A673 (cell line): Measurements from ENCODE around the gene BBS2.

Experiments
- EZH2 ChIP-seq: fragments of 200-600 bp; sonication (generic); IDR thresholded peaks from 2 replicates; pipeline ENCODE4 v1.6.1; 2017; ENCODE audit warnings: borderline replicate concordance, low read depth, mild to moderate bottlenecking, mixed read lengths, antibody characterized with exemption, low read length; ENCODE audit not compliant: poor library complexity, severe bottlenecking
- TF ChIP-seq, protein P1 (sequence below): fragments of 300-800, 200-600 bp; sonication (generic); conservative IDR thresholded peaks from 2 replicates; pipeline ENCODE4 v1.5.1; 2017; ENCODE audit warnings: low read depth, mild to moderate bottlenecking, antibody characterized with exemption, low read length, moderate library complexity, mixed read lengths

DNA sequence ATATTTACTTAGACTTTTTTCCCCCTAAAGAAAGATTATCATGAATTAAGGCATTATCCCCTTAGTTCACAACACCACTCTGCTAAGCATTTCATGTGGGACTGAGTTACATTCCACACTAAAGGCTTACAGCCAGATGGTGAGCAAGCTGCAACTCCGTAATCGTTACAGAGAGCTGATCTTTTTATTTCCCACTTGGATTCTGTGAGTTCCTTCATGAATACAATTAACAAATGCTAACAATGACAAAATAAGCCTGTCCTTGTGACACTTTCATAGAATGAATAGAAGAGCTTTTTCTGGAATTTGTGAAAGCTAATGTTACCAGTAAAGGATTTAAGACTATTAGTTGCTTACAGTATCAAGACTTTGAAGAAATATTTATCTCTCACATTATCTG is 59.7 kb downstream of the BBS2 start:
- TF ChIP-seq, protein P1, sequence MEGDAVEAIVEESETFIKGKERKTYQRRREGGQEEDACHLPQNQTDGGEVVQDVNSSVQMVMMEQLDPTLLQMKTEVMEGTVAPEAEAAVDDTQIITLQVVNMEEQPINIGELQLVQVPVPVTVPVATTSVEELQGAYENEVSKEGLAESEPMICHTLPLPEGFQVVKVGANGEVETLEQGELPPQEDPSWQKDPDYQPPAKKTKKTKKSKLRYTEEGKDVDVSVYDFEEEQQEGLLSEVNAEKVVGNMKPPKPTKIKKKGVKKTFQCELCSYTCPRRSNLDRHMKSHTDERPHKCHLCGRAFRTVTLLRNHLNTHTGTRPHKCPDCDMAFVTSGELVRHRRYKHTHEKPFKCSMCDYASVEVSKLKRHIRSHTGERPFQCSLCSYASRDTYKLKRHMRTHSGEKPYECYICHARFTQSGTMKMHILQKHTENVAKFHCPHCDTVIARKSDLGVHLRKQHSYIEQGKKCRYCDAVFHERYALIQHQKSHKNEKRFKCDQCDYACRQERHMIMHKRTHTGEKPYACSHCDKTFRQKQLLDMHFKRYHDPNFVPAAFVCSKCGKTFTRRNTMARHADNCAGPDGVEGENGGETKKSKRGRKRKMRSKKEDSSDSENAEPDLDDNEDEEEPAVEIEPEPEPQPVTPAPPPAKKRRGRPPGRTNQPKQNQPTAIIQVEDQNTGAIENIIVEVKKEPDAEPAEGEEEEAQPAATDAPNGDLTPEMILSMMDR, result no peak
- TF ChIP-seq EZH2, result no peak
